AG04450 (cell line): ENCODE results near the gene SIDT1. TPM values are rescaled to one million over a fixed set of nuclear protein-coding genes. Genes with fewer than 3 reads are reported as not detected.

Source experiments
- CTCF ChIA-PET: fragments of 300-600, 350-600 bp; formaldehyde crosslinking; extraction: SDS; loops from one replicate; lab custom pipeline; 2022; ENCODE audit warnings: antibody characterized with exemption, inconsistent platforms; lab: Charles Lee
- POLR2A ChIA-PET: fragments of 350-600 bp; formaldehyde crosslinking; extraction: SDS; loops from one replicate; lab custom pipeline; 2021; ENCODE audit warnings: antibody characterized with exemption, inconsistent platforms; lab: Yijun Ruan, JAX
- DNase-seq: peaks from one replicate; pipeline ENCODE4 v3.0.0-alpha.2; 2011; ENCODE audit warnings: low read depth, low spot score
- H3K27ac ChIP-seq: one replicate; pipeline ENCODE4 v1.5.1; 2012; ENCODE audit warnings: low read depth, low read length, control low read depth
- H3K27me3 ChIP-seq: one replicate; pipeline ENCODE4 v1.6.0; 2012; ENCODE audit warnings: low read length; ENCODE audit not compliant: control insufficient read depth, insufficient read depth
- H3K4me3 ChIP-seq: 2 replicates; pipeline ENCODE4 v1.5.1; 2011; ENCODE audit warnings: mild to moderate bottlenecking, low read depth, low read length, control low read depth
- H3K9me3 ChIP-seq: 2 replicates; pipeline ENCODE4 v1.5.1; 2012; ENCODE audit warnings: low read length; ENCODE audit not compliant: control insufficient read depth, insufficient read depth
- CTCF ChIP-seq: IDR thresholded peaks from 2 replicates; pipeline ENCODE4 v1.5.1; 2011; ENCODE audit warnings: low read depth, low read length, control low read depth, inconsistent platforms
- polyA plus RNA-seq: library from polyadenylated mRNA; depleted of rRNA; stranded (reverse); fragments of >200 nt; gene quantifications from 2 replicates; pipeline ENCODE4 v1.2.3, GENCODE V29; 2011

Gene SIDT1
- polyA plus RNA-seq, 1 experiment: not detected

- DNase-seq: no peak
- CTCF ChIA-PET: no interaction called here
- Histone ChIP-seq H3K9me3 (no peaks in the 10 kb centered on the region), H3K27me3 (peaks cover 3% of the 10 kb centered on the region), H3K27ac (no peak overlapping the region), H3K4me3 (no peak overlapping the region)
- POLR2A ChIA-PET: interaction anchor here (1.0 kb wide), 1 partner anchor 9 kb away, joined by 4 read pairs; the partner anchor contains the start of gene SPICE1
- no peak for TF ChIP-seq CTCF
Observed at GRCh38 chr3:113523241-113523640, 9.1 kb upstream of the SIDT1 start.

GRCh38 chr3:113532698-113533533 is 561 bp downstream of the SIDT1 start:
- TF ChIP-seq CTCF: no peak; the same call in 1 of the 2 replicates
- Histone ChIP-seq H3K4me3 (peak overlapping the region; percentile 55), H3K27ac (no peak overlapping the region), H3K9me3 (no peaks in the 10 kb centered on the region), H3K27me3 (peaks cover 58% of the 10 kb centered on the region)
- CTCF ChIA-PET: no interaction called here
- no peak for DNase-seq
- POLR2A ChIA-PET: no interaction called here

- CTCF ChIA-PET: no interaction called here
- TF ChIP-seq CTCF: no peak
- Histone ChIP-seq H3K27ac (no peak overlapping the region), H3K9me3 (no peaks in the 10 kb centered on the region), H3K4me3 (no peak overlapping the region), H3K27me3 (peaks cover 58% of the 10 kb centered on the region)
- no peak for DNase-seq
- POLR2A ChIA-PET: no interaction called here
Observed at GRCh38 chr3:113533534-113533892, 1.2 kb downstream of the SIDT1 start.

GRCh38 chr3:113534365-113534764 is 2.0 kb downstream of the SIDT1 start:
- ChIA-PET POLR2A (no interaction called here), CTCF (no interaction called here)
- TF ChIP-seq CTCF: no peak
- no peak overlapping the region for H3K4me3 ChIP-seq
- no peak for DNase-seq
- H3K9me3 ChIP-seq: no peaks in the 10 kb centered on the region
- peaks cover 54% of the 10 kb centered on the region for H3K27me3 ChIP-seq
- H3K27ac ChIP-seq: no peak overlapping the region

GRCh38 chr3:113535898-113536297 is 3.5 kb downstream of the SIDT1 start:
- Histone ChIP-seq H3K27ac (no peak overlapping the region), H3K27me3 (peaks cover 46% of the 10 kb centered on the region), H3K4me3 (no peak overlapping the region), H3K9me3 (no peaks in the 10 kb centered on the region)
- no peak for DNase-seq
- TF ChIP-seq CTCF: peak; percentile 36
- CTCF ChIA-PET: no interaction called here
- POLR2A ChIA-PET: no interaction called here
